ENCODE results near the gene SERPINA1.

SERPINA1 gene

GRCh38 chr14:94330857-94331256 is 57.5 kb downstream of the SERPINA1 start:
- Histone ChIP-seq H3K4me2 (ENCODE audit: low read length) (no peak overlapping the region), H3K27me3 (ENCODE audit: control insufficient read depth, low read length) (peaks cover 14% of the 10 kb centered on the region), H3F3A (ENCODE audit: control insufficient read depth, insufficient read depth) (no peaks in the 10 kb centered on the region), H3K79me2 (ENCODE audit: control insufficient read depth, low read length) (no peaks in the 10 kb centered on the region), H3K9me3 (ENCODE audit: control insufficient read depth, insufficient read depth, low read length) (no peaks in the 10 kb centered on the region), H3K36me3 (ENCODE audit: control insufficient read depth, low read length) (no peaks in the 10 kb centered on the region), H4K20me1 (ENCODE audit: control insufficient read depth, insufficient read depth, low read depth, low read length) (no peaks in the 10 kb centered on the region), H3K9me2 (replicated peaks; ENCODE audit: control insufficient read depth, low read length) (no peaks in the 10 kb centered on the region), H3K27ac (ENCODE audit: low read depth, low read length) (no peak overlapping the region), H3K4me3 (ENCODE audit: low read length) (no peak overlapping the region), H3K4me1 (ENCODE audit: control insufficient read depth, low read length) (no peaks in the 10 kb centered on the region)
- TF ChIP-seq EZH2phosphoT487 (IDR thresholded peaks at IDR 0.05; ENCODE audit: borderline replicate concordance, low read length) = no peak

- H3K36me3 ChIP-seq (ENCODE audit: control insufficient read depth, low read length) = no peaks in the 10 kb centered on the region
Measured at GRCh38 chr14:94330432-94330831, 58.0 kb downstream of the SERPINA1 start.

GRCh38 chr14:94329857-94330256 is 58.5 kb downstream of the SERPINA1 start:
- H3K4me1 ChIP-seq (ENCODE audit: control insufficient read depth, low read length) = no peaks in the 10 kb centered on the region
- no peak for TF ChIP-seq EZH2phosphoT487 (IDR thresholded peaks at IDR 0.05; ENCODE audit: borderline replicate concordance, low read length)
- no peak for TF ChIP-seq CTCF (IDR thresholded peaks at IDR 0.05; ENCODE audit: low read depth, low read length, poor library complexity, severe bottlenecking)
- no peak overlapping the region for H3K4me2 ChIP-seq (ENCODE audit: low read length)
- no peak overlapping the region for H3K27ac ChIP-seq (ENCODE audit: low read depth, low read length)
- no peaks in the 10 kb centered on the region for H3F3A ChIP-seq (ENCODE audit: control insufficient read depth, insufficient read depth)
- no peaks in the 10 kb centered on the region for H3K9me3 ChIP-seq (ENCODE audit: control insufficient read depth, insufficient read depth, low read length)
- H3K4me3 ChIP-seq (ENCODE audit: low read length) = no peak overlapping the region
- no peaks in the 10 kb centered on the region for H3K79me2 ChIP-seq (ENCODE audit: control insufficient read depth, low read length)
- no peaks in the 10 kb centered on the region for H3K36me3 ChIP-seq (ENCODE audit: control insufficient read depth, low read length)
- H3K9me2 ChIP-seq (replicated peaks; ENCODE audit: control insufficient read depth, low read length) = no peaks in the 10 kb centered on the region
- no peaks in the 10 kb centered on the region for H4K20me1 ChIP-seq (ENCODE audit: control insufficient read depth, insufficient read depth, low read depth, low read length)
- peaks cover 14% of the 10 kb centered on the region for H3K27me3 ChIP-seq (ENCODE audit: control insufficient read depth, low read length)

More at GRCh38 chr14:94330432-94330831, 58.0 kb downstream of the SERPINA1 start:
- Histone ChIP-seq H3K9me3 (ENCODE audit: control insufficient read depth, insufficient read depth, low read length) (no peaks in the 10 kb centered on the region), H3K27ac (ENCODE audit: low read depth, low read length) (no peak overlapping the region), H3F3A (ENCODE audit: control insufficient read depth, insufficient read depth) (no peaks in the 10 kb centered on the region), H3K27me3 (ENCODE audit: control insufficient read depth, low read length) (peaks cover 14% of the 10 kb centered on the region), H3K4me1 (ENCODE audit: control insufficient read depth, low read length) (no peaks in the 10 kb centered on the region), H4K20me1 (ENCODE audit: control insufficient read depth, insufficient read depth, low read depth, low read length) (no peaks in the 10 kb centered on the region), H3K79me2 (ENCODE audit: control insufficient read depth, low read length) (no peaks in the 10 kb centered on the region), H3K4me2 (ENCODE audit: low read length) (no peak overlapping the region), H3K4me3 (ENCODE audit: low read length) (no peak overlapping the region), H3K9me2 (replicated peaks; ENCODE audit: control insufficient read depth, low read length) (no peaks in the 10 kb centered on the region)
- no peak for TF ChIP-seq CTCF (IDR thresholded peaks at IDR 0.05; ENCODE audit: low read depth, low read length, poor library complexity, severe bottlenecking)
- TF ChIP-seq EZH2phosphoT487 (IDR thresholded peaks at IDR 0.05; ENCODE audit: borderline replicate concordance, low read length) = no peak

- 0 out of 2 replicates have a peak, but pooled peaks cover 5% of the 10 kb centered on the region for H3K27me3 ChIP-seq (ENCODE audit: control insufficient read depth, low read length)
- TF ChIP-seq CTCF (IDR thresholded peaks at IDR 0.05; ENCODE audit: low read depth, low read length, poor library complexity, severe bottlenecking) (no peak), EZH2phosphoT487 (IDR thresholded peaks at IDR 0.05; ENCODE audit: borderline replicate concordance, low read length) (no peak)
- H3K4me1 ChIP-seq (ENCODE audit: control insufficient read depth, low read length) = no peaks in the 10 kb centered on the region
- H3K9me2 ChIP-seq (replicated peaks; ENCODE audit: control insufficient read depth, low read length) = no peaks in the 10 kb centered on the region
- no peaks in the 10 kb centered on the region for H3K9me3 ChIP-seq (ENCODE audit: control insufficient read depth, insufficient read depth, low read length)
- no peaks in the 10 kb centered on the region for H3F3A ChIP-seq (ENCODE audit: control insufficient read depth, insufficient read depth)
- no peak overlapping the region for H3K27ac ChIP-seq (ENCODE audit: low read depth, low read length)
- H3K36me3 ChIP-seq (ENCODE audit: control insufficient read depth, low read length) = no peaks in the 10 kb centered on the region
- H3K4me3 ChIP-seq (ENCODE audit: low read length) = no peak overlapping the region
- H3K79me2 ChIP-seq (ENCODE audit: control insufficient read depth, low read length) = no peaks in the 10 kb centered on the region
- no peak overlapping the region for H3K4me2 ChIP-seq (ENCODE audit: low read length)
- no peaks in the 10 kb centered on the region for H4K20me1 ChIP-seq (ENCODE audit: control insufficient read depth, insufficient read depth, low read depth, low read length)
Measured at GRCh38 chr14:94328196-94328595, 60.2 kb downstream of the SERPINA1 start.

All from DOHH2 (cell line).